Activated naive CD4-positive, alpha-beta T cell treated with anti-CD3 and anti-CD28 coated beads, Interleukin-2, amount 50 U/mL, for 24 hours (primary cell): ENCODE results near the gene TMEM266.

Source experiments
- H3K27ac Mint-ChIP-seq: one replicate; pipeline ENCODE4 v1.8.0; 2021; ENCODE audit warnings: mild to moderate bottlenecking, mixed read lengths
- H3K27me3 Mint-ChIP-seq: one replicate; pipeline ENCODE4 v1.8.0; 2021; ENCODE audit warnings: mixed read lengths
- H3K36me3 Mint-ChIP-seq: one replicate; pipeline ENCODE4 v1.8.0; 2021; ENCODE audit warnings: mixed read lengths
- H3K4me1 Mint-ChIP-seq: one replicate; pipeline ENCODE4 v1.8.0; 2021; ENCODE audit warnings: mixed read lengths
- H3K4me3 Mint-ChIP-seq: one replicate; pipeline ENCODE4 v1.8.0; 2021; ENCODE audit warnings: mild to moderate bottlenecking, mixed read lengths
- H3K9me3 Mint-ChIP-seq: one replicate; pipeline ENCODE4 v1.8.0; 2021; ENCODE audit warnings: mixed read lengths

The TMEM266 gene

DNA sequence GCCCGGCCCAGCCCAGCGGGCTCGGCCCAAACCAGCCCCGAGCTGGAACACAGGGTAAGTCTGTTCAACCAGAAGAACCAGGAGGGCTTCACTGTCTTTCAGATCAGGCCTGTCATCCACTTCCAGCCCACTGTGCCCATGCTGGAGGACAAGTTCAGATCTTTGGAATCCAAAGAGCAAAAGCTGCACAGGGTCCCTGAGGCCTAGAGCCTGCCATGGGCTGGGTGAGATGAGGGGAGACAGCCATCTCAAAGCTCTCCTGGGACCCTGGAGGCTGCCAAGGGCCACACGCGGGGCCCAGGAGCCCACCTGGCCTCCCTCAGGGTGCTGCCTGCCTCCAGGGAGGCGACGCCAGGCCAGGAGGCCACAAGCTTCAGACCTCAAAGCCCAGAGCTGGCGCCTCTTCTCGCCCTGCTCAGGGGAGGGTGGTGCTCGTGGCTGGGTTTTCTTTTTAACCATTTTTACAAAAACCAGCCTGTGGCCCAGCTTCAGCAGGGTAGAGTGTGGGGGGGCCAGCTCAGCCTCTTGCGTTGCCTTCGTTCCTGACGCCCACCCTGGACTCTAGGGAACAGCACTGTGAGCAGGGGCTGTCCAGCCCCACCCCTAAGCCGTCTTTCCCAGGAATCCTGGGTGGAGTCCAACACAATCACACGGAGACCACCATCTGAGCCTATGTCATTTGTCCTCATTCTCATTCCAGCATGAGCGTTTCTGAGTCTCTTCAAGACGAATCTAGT lies 144.5 kb downstream of the TMEM266 start:
- no peak overlapping the region for H3K27ac Mint-ChIP-seq
- H3K4me3 Mint-ChIP-seq: no peak overlapping the region
- H3K36me3 Mint-ChIP-seq: no peaks in the 10 kb centered on the region
- H3K27me3 Mint-ChIP-seq: no peaks in the 10 kb centered on the region
- no peaks in the 10 kb centered on the region for H3K4me1 Mint-ChIP-seq
- H3K9me3 Mint-ChIP-seq: no peaks in the 10 kb centered on the region

DNA sequence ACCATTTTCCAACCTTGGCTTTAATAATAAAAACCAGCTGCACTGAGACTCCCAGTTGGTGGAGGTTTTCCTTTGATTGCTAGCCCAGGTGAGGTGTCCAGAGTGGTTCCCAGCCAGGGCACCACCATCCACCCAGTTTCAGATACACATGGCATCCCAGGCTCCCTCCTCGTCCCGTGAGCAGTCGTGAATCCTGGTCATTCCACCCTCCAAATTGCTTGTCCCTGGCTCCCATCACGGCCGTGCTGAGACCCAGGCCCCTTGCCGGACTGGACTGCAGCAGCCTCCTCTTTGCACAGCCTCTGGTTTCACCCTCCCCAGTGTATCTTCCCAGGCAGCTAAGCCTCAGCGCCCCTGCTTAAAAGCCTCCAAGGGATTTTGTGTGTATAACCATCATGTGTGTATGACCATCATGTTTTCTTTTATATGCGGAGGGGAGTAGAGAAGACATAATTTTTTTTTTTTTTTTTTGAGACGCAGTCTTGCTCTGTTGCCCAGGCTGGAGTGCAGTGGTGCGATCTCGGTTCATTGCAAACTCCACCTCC lies 145.2 kb downstream of the TMEM266 start:
- H3K4me1 Mint-ChIP-seq: no peaks in the 10 kb centered on the region
- H3K36me3 Mint-ChIP-seq: peaks cover under 1% of the 10 kb centered on the region
- no peaks in the 10 kb centered on the region for H3K9me3 Mint-ChIP-seq
- no peak overlapping the region for H3K27ac Mint-ChIP-seq
- no peak overlapping the region for H3K4me3 Mint-ChIP-seq
- H3K27me3 Mint-ChIP-seq: no peaks in the 10 kb centered on the region

DNA sequence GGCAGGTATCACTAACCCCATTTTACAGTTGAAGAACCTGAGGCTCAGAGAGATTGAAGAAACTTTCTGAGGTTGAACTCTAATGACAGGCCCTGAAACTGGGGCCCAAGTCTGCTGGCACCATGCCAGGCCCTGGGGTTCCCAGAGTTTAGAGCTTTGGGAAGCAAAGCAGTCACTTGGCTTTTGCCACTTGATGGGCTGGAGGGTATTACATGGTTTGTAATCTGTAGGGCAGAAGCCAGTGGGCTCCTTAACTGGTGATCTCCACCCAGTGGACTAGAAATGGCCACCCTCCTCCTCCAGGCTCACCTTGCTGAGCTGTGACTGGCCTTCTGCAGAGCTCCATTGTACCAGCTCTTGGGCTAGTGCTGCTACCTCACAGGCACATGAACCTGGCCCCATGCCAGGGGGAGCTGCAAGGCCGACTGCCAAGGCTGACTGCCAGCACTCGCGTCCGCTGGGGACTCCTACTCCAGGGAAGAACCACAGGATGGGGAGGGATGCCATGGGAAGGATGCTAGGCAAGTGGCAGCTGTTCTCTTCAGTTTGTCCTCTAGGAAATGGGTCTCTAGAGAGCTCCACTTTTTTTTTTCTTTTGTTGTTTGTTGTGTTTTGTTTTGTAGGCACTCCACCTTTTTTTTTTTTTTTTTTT lies 146.7 kb downstream of the TMEM266 start:
- peaks cover 2% of the 10 kb centered on the region for H3K36me3 Mint-ChIP-seq
- no peak overlapping the region for H3K27ac Mint-ChIP-seq

DNA sequence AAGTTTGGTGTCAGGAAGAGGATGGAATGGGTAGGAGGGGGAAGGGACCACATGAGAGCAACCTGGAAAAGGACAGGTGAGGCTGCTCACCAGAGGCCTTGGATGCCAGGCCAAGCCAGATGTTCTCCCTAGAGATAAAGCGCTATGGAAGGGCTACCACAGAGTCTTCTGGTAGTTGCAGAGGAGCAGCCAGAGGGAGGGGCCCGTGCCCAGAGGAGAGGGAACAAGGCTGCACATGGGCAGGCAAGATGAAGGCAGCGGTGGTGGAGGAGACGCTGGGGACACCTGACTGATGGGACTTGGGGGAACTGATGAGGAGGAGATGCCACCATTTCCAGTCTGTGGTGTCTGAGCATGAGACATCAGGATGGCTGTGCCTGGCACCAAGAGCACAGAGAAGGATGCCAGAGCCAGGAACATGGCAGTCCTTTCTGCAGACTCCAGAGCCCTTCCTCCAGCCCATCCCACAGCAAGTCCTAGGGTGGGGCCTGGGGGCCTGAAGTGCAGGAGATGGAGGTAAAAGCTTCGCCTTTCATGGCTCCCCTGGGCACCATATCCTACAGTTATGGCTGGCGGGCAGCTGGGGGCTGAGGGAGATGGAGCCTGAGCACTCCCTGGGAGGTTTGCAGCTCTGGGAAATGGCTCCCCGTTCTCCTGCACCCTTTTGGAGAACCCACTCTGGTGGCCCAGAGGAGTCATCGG lies 148.4 kb downstream of the TMEM266 start:
- Mint-ChIP-seq H3K4me3 (no peak overlapping the region), H3K36me3 (peaks cover 5% of the 10 kb centered on the region), H3K9me3 (no peaks in the 10 kb centered on the region)

More for the DNA sequence above, 146.7 kb downstream of the TMEM266 start:
- no peaks in the 10 kb centered on the region for H3K27me3 Mint-ChIP-seq
- no peaks in the 10 kb centered on the region for H3K9me3 Mint-ChIP-seq
- H3K4me3 Mint-ChIP-seq: no peak overlapping the region
- H3K4me1 Mint-ChIP-seq: no peaks in the 10 kb centered on the region

DNA sequence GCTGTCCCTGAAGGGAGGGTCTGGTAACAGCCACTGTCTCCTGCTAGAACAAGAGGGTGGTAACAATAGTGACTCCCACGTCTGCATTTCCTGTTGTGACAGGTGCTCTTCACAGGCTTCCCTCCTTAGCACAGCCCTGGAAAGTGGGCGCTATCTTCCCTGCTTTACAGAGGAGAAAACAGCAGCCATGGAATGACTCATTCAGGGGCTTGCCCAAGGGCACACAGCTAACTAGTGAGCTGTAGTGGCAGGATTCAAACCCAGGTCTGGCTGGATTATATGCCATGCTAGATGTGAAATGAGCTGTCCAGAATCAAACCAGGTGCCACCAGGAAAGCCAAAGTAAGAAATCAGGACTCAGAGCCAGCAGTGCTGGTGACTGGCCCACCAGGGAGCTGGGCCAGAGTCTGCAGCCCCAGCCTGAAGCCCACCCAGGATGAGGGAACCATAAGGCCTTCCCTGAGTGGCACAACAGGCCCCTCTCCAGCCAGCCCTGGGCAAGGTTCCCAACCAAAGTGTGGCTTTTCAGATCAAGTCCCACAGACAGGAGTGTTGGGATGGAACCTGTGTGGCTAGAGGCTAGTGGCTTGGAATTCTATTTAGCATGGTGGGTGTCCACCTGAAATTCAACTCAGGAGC lies 149.1 kb downstream of the TMEM266 start:
- no peak overlapping the region for H3K4me3 Mint-ChIP-seq
- no peaks in the 10 kb centered on the region for H3K4me1 Mint-ChIP-seq
- H3K27me3 Mint-ChIP-seq: no peaks in the 10 kb centered on the region
- H3K27ac Mint-ChIP-seq: no peak overlapping the region
- H3K36me3 Mint-ChIP-seq: peaks cover 5% of the 10 kb centered on the region
- no peaks in the 10 kb centered on the region for H3K9me3 Mint-ChIP-seq

More for the DNA sequence above, 148.4 kb downstream of the TMEM266 start:
- H3K27me3 Mint-ChIP-seq: no peaks in the 10 kb centered on the region
- peak overlapping the region; percentile 4 for H3K27ac Mint-ChIP-seq
- no peaks in the 10 kb centered on the region for H3K4me1 Mint-ChIP-seq

DNA sequence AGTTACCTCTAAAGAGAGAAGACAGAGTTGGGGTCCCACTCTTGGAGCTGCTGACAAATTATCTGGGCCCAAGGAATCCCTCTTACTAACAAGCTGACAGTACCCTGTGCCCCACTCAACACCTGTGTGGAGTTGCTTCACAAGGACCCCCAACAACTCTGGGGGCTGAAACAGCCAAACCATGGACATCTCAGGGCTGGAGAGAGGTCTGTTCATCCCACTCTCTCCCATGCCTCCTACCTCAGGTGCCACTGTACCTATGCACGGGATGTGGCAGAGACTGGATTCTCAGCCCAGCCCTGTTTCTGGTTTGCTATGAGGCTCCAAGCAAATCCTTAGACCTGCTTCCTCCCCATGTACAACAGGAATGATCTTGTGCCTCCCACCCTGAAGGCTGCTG lies 149.7 kb downstream of the TMEM266 start:
- Mint-ChIP-seq H3K4me3 (no peak overlapping the region), H3K4me1 (no peaks in the 10 kb centered on the region), H3K36me3 (peaks cover 8% of the 10 kb centered on the region), H3K9me3 (no peaks in the 10 kb centered on the region), H3K27ac (no peak overlapping the region), H3K27me3 (no peaks in the 10 kb centered on the region)

DNA sequence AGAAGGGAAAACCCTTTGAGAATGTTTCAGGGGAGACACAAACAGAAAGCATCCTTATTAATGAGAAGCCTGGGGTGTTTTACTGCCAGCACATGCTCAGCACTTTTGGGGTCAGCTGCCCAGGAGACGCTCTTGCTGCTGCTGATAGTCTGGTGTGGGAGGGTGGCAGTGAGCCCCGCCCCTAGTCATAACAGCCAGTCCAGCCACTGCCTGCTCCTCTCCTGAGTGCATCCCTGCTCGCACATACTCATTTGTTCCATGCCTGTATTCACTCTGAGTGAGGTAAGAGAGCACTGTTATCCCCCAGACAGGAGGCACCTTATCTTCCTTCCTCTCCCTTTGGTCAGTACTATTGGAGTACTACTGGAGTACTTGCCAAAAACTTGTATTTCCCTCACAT lies 150.2 kb downstream of the TMEM266 start:
- Mint-ChIP-seq H3K9me3 (no peaks in the 10 kb centered on the region), H3K4me1 (no peaks in the 10 kb centered on the region), H3K36me3 (peaks cover 8% of the 10 kb centered on the region), H3K27me3 (no peaks in the 10 kb centered on the region), H3K4me3 (no peak overlapping the region), H3K27ac (peak overlapping the region; percentile 41)

DNA sequence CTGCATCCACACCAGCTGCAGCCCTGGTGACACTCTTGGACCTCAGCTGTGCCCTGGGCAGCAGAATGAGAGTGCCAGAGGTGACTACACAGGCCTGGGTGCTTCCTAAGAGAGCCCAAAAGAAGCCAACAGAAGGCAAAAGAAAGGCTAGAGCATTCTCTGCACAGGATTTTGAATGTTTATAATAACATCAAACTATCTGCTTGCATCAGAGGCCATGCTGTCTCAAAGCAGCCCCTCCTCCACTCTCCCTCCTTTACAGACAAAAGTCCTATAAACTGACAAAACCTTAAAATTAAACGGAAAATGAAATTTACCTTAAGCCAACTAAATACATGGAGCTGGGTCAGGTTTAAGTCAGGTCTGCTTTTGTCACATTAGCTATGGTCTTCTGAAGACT lies 155.8 kb downstream of the TMEM266 start:
- Mint-ChIP-seq H3K9me3 (no peaks in the 10 kb centered on the region), H3K4me1 (peaks cover 8% of the 10 kb centered on the region), H3K27me3 (no peaks in the 10 kb centered on the region), H3K36me3 (peaks cover 19% of the 10 kb centered on the region), H3K27ac (peak overlapping the region; percentile 55), H3K4me3 (no peak overlapping the region)

DNA sequence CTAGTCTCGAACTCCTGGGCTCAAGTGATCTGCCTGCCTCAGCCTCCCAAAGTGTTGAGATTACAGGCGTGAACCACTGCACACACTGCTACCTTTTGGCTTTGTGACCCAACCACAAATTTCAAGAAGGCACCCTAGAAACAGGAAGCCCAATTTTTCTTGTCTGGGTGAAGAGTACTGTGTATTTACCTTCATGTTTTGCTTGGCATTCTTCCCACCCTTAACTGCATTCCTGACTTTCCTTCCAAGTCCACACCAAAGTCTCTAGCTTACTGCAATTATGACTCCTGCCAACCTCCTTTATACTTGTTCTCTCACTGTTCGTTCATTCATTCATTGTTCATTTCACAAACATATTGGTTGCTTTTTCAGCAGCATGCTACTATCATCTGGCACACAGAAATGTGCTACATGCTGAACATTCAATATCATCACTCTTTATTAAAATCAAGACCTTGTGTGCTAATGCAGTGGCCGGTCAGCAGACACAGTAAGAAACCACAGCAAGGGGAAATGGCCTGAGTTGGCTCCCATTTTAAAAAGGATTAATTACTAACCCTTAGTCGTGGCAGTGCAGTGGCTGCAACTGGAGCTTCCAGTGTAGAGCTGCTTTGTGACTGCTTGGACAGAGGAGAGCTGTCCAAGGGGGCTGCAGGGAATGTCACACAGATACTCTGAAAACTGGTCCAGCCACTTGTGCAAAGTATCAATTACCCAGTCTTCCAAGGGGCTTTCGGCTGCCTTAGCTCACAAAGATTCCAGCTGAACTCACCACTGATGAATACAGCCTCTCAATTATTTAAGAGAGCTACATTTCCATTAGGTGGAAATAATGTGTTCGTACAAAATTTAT lies 157.5 kb downstream of the TMEM266 start:
- no peak overlapping the region for H3K27ac Mint-ChIP-seq
- H3K36me3 Mint-ChIP-seq: peaks cover 22% of the 10 kb centered on the region

DNA sequence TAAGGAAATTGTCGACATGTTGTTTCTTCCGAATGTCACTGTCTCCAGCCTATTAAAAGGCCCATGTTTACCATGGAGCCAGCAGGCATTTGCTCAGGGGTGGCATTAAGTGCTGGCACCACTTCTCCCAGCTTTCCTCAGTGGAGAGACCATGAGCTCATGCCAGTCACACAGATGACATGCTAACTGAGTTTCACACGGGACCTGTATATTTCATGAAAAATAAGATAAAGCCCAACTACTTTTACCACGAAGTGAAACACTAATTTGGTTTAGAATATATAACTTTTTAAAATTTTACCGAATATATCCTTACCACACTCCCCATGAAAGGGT lies 158.1 kb downstream of the TMEM266 start:
- Mint-ChIP-seq H3K4me3 (no peak overlapping the region), H3K4me1 (peaks cover 8% of the 10 kb centered on the region), H3K27me3 (no peaks in the 10 kb centered on the region), H3K36me3 (peaks cover 25% of the 10 kb centered on the region), H3K27ac (no peak overlapping the region), H3K9me3 (no peaks in the 10 kb centered on the region)

More for the DNA sequence above, 157.5 kb downstream of the TMEM266 start:
- Mint-ChIP-seq H3K27me3 (no peaks in the 10 kb centered on the region), H3K4me1 (peaks cover 8% of the 10 kb centered on the region), H3K9me3 (no peaks in the 10 kb centered on the region), H3K4me3 (no peak overlapping the region)

DNA sequence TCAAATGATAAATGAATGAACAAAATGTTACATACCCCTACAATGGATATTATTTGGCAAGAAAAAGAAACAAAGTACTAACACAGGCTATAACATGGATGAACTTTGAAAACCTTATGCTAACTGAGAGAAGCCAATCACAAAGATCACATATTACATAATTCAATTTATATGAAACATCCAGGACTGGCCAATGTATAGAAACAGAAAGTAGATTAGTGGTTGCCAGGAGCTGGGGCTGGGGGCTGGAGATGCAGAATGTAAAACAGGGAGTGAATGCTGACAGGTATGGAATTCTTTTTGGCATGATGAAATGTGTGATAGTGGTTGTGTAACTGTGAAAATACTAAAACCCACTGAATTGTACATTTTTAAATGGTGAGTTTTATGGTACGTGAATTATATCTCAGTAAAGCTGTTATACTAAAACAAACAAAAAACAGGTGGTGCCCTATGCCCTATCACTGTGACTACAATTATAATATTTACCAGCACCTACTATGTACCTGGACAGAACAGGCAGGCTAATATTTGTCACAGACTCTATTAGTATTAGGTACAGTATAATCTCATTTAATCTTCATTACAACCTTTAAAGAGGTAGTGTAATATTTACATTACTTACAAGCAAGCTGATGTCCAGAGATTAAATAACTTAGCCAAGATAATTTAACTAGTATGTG lies 161.4 kb downstream of the TMEM266 start:
- H3K4me1 Mint-ChIP-seq: peaks cover 8% of the 10 kb centered on the region
- H3K9me3 Mint-ChIP-seq: no peaks in the 10 kb centered on the region
- H3K27me3 Mint-ChIP-seq: no peaks in the 10 kb centered on the region
- H3K4me3 Mint-ChIP-seq: no peak overlapping the region
- no peak overlapping the region for H3K27ac Mint-ChIP-seq
- H3K36me3 Mint-ChIP-seq: peaks cover 24% of the 10 kb centered on the region

DNA sequence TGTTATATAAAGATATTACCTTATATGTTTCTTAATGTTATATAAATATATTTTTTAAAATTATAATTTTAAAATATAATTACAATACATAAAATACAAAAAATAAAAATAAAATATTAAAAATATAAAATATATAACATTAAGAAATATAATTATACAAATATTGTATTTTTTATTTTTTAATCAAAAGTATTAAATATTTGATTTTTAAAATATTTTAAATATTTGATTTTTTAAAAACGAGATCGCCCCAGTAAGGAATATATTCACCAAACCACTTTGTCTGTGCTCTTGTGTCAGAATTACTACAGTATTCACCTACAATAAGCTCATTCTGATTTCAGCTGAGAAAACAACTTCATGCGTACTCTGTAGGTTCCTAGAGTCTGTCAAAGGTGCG lies 162.4 kb downstream of the TMEM266 start:
- no peaks in the 10 kb centered on the region for H3K27me3 Mint-ChIP-seq
- H3K9me3 Mint-ChIP-seq: no peaks in the 10 kb centered on the region
- H3K36me3 Mint-ChIP-seq: peaks cover 22% of the 10 kb centered on the region
- no peak overlapping the region for H3K27ac Mint-ChIP-seq
- peaks cover 7% of the 10 kb centered on the region for H3K4me1 Mint-ChIP-seq
- H3K4me3 Mint-ChIP-seq: no peak overlapping the region

DNA sequence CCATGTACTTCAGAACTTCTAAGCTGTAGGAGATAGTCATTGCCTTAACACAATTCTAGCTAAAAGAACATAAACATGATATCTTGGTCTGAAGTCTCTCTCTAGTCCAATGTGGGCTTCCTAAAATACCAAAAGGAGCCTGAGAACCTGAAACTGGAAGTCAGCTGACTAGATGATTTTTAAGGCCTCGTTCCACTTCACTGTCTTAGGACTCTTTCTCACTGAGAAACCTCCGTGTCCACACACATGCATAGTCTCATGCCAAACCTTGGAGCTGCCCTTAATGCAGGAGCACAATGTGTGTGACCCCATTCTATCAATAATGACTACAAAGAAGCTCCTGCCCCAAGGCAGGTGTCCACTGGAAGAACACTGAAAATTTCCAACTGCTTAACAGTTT lies 163.7 kb downstream of the TMEM266 start:
- Mint-ChIP-seq H3K4me1 (peaks cover 5% of the 10 kb centered on the region), H3K27me3 (no peaks in the 10 kb centered on the region), H3K4me3 (no peak overlapping the region), H3K9me3 (no peaks in the 10 kb centered on the region), H3K27ac (no peak overlapping the region), H3K36me3 (peaks cover 22% of the 10 kb centered on the region)

DNA sequence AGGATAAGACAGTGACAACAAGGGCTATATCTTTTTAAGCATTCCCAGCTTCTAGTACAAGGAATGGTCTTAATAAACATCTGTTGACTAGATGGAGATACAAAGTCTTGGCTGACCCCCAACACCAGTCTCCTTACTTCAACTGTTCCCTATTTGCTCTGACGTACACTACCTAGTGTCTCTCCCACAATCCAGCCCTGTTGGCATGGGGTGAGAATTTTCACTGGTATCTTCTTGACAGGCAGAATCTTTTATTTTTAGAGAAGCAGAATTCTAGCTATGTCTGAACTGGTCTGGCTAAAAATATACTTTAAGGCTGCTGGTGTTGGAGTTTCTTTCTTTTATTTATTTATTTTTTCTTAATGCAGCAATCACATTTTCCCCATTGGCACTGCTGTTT lies 169.5 kb downstream of the TMEM266 start:
- Mint-ChIP-seq H3K4me1 (no peaks in the 10 kb centered on the region), H3K36me3 (peaks cover 9% of the 10 kb centered on the region), H3K27me3 (no peaks in the 10 kb centered on the region), H3K27ac (no peak overlapping the region), H3K9me3 (no peaks in the 10 kb centered on the region), H3K4me3 (no peak overlapping the region)
